A549 (cell line): ENCODE data around the gene PPP4C. TPM values are rescaled to one million over a fixed set of nuclear protein-coding genes. Genes with fewer than 3 reads are reported as not detected.

ENCODE experiments used
- ATAC-seq, 2 experiments: fragments of 200-7000 bp in 1 of 2; fragments of >200 bp in 1 of 2; cut with Nextera tagmentation in 1 of 2; cut with Tn5 transposase in 1 of 2; 3 replicates each; pipeline versions ENCODE4 v1.8.0 to v1.9.1; 2018 to 2020; ENCODE audit warnings: mild to moderate bottlenecking in 1 of 2, moderate library complexity in 1 of 2
- CTCF ChIA-PET: fragments of 300-600 bp; sonication (Branson Sonifier 250); formaldehyde crosslinking; extraction: SDS; loops from one replicate; lab custom pipeline; 2021; ENCODE audit warnings: antibody characterized with exemption, inconsistent platforms; lab: Yijun Ruan, JAX
- POLR2A ChIA-PET: fragments of 350-600 bp; formaldehyde crosslinking; extraction: SDS; loops from one replicate; lab custom pipeline; 2021; ENCODE audit warnings: antibody characterized with exemption, inconsistent platforms; lab: Yijun Ruan, JAX
- DNase-seq, 2 experiments: peaks; one replicate each; pipeline versions ENCODE4 v3.0.0 to v3.0.0-alpha.2; 2011 to 2016; ENCODE audit warnings: low read depth in 1 of 2, low spot score in 1 of 2
- FAIRE-seq: peaks from 2 replicates; lab custom pipeline; 2011; peaks lifted over from hg19 to GRCh38; lab: Jason Lieb, UNC
- H3K27ac ChIP-seq, 2 experiments: fragments of >200 bp; sonication (Bioruptor Twin); formaldehyde crosslinking; 3 replicates each; pipeline ENCODE4 v1.5.1; 2016 to 2017
- H3K4me1 ChIP-seq: fragments of >200 bp; sonication (Bioruptor Twin); formaldehyde crosslinking; 3 replicates; pipeline ENCODE4 v1.6.1; 2016
- H3K4me2 ChIP-seq: fragments of >200 bp; sonication (Bioruptor Twin); formaldehyde crosslinking; 3 replicates; pipeline ENCODE4 v1.6.1; 2016
- H3K4me3 ChIP-seq: fragments of >200 bp; sonication (Bioruptor Twin); formaldehyde crosslinking; 3 replicates; pipeline ENCODE4 v1.5.1; 2016
- H3K9me3 ChIP-seq: fragments of >200 bp; sonication (Bioruptor Twin); formaldehyde crosslinking; 3 replicates; pipeline ENCODE4 v1.6.1; 2016
- ATOH8 ChIP-seq: fragments of 250-450 bp; sonication (Bioruptor Pico); IDR thresholded peaks from 2 replicates; pipeline ENCODE4 v1.5.0; 2020; ENCODE audit warnings: low read depth, mild to moderate bottlenecking, moderate library complexity
- CBX2 ChIP-seq: fragments of 200-600 bp; sonication (generic); IDR thresholded peaks from 2 replicates; pipeline ENCODE4 v1.6.1; 2016; ENCODE audit warnings: low read depth, mild to moderate bottlenecking, borderline replicate concordance
- CHD2 ChIP-seq: fragments of 150-350 bp; IDR thresholded peaks from 2 replicates; pipeline ENCODE4 v1.6.1; 2014; ENCODE audit warnings: low read length; ENCODE audit not compliant: partially characterized antibody
- CHD4 ChIP-seq: fragments of 200-600 bp; sonication (generic); IDR thresholded peaks from 2 replicates; pipeline ENCODE4 v1.6.1; 2016; ENCODE audit warnings: antibody characterized with exemption, mild to moderate bottlenecking, borderline replicate concordance
- CTCF ChIP-seq: fragments of >200 bp; sonication (Bioruptor Twin); formaldehyde crosslinking; IDR thresholded peaks from 3 replicates; pipeline ENCODE4 v1.5.1; 2016
- EHF ChIP-seq: fragments of 250-450 bp; sonication (Bioruptor Pico); IDR thresholded peaks from 2 replicates; pipeline ENCODE4 v1.5.0; 2020; ENCODE audit warnings: mild to moderate bottlenecking
- FOSL2 ChIP-seq, 2 experiments: fragments of 450-650 bp in 1 of 2; fragments of >200 bp in 1 of 2; sonication (Bioruptor Twin) in 1 of 2; formaldehyde crosslinking; IDR thresholded peaks; 2 replicates each; pipeline versions ENCODE4 v1.5.0 to v1.6.1; 2016 to 2020; ENCODE audit warnings: mild to moderate bottlenecking in 1 of 2, moderate library complexity in 1 of 2
- HES2 ChIP-seq: fragments of >200 bp; sonication (Bioruptor Twin); formaldehyde crosslinking; IDR thresholded peaks from 2 replicates; pipeline ENCODE4 v1.6.1; 2016
- KDM1A ChIP-seq: fragments of 200-600 bp; sonication (generic); IDR thresholded peaks from 2 replicates; pipeline ENCODE4 v1.6.1; 2016; ENCODE audit warnings: low read depth, mild to moderate bottlenecking
- MAFK ChIP-seq: fragments of 450-650 bp; IDR thresholded peaks from 2 replicates; pipeline ENCODE4 v1.6.1; 2014; ENCODE audit not compliant: partially characterized antibody
- MAX ChIP-seq: IDR thresholded peaks from 2 replicates; pipeline ENCODE4 v1.6.1; 2012
- PHF8 ChIP-seq: fragments of 200-600 bp; sonication (generic); IDR thresholded peaks from 2 replicates; pipeline ENCODE4 v1.6.1; 2016; ENCODE audit warnings: low read depth, mild to moderate bottlenecking, antibody characterized with exemption, moderate library complexity, borderline replicate concordance
- RAD21 ChIP-seq, 2 experiments: fragments of >200 bp in 1 of 2; sonication (Bioruptor Twin) in 1 of 2; formaldehyde crosslinking in 1 of 2; IDR thresholded peaks in 1 of 2; conservative IDR thresholded peaks in 1 of 2; 2 replicates in 1 of 2; 3 replicates in 1 of 2; pipeline ENCODE4 v1.6.1; 2012 to 2018; ENCODE audit warnings: inconsistent platforms in 1 of 2
- SMC3 ChIP-seq: fragments of >200 bp; sonication (Bioruptor Twin); formaldehyde crosslinking; IDR thresholded peaks from 3 replicates; pipeline ENCODE4 v1.6.1; 2018; ENCODE audit warnings: inconsistent platforms
- ZFP36 ChIP-seq: fragments of 450-650 bp; IDR thresholded peaks from 2 replicates; pipeline ENCODE4 v1.6.1; 2014; ENCODE audit warnings: borderline replicate concordance; ENCODE audit not compliant: partially characterized antibody
- ZSCAN20 ChIP-seq: fragments of 250-450 bp; sonication (Bioruptor Pico); IDR thresholded peaks from 2 replicates; pipeline ENCODE4 v1.8.0; 2022; ENCODE audit warnings: mild to moderate bottlenecking, moderate library complexity
- WGBS: methylation state at CpG from one replicate; pipeline ENCODE4 v1.1.6; 2017; ENCODE audit errors: missing lambda C conversion rate; 5-methylcytosine and 5-hydroxymethylcytosine counted together
- polyA plus RNA-seq, 4 experiments: library from polyadenylated mRNA; depleted of rRNA in 3 of 4; stranded (reverse); fragments of >200 nt; fragmentation: RNase III in 1 of 4; extraction: RNeasy Plus Mini Kit Qiagen cat#74134 plus additional on column Dnase treatment in 1 of 4; gene quantifications; 2 replicates in 3 of 4; 3 replicates in 1 of 4; pipeline ENCODE4 v1.2.3, GENCODE V29; 2011 to 2017

Gene PPP4C
- polyA plus RNA-seq, 2 of the 4 experiments (the other 2 are of a cell fraction): 102 to 115 TPM

GRCh38 chr16:30110661-30111060 lies 34.9 kb downstream of the PPP4C start:
- H3K4me3 ChIP-seq: no peak overlapping the region
- 50% methylated on average over 7 of the region's 7 CpGs for WGBS
- DNase-seq (no peak), FAIRE-seq (no peak), ATAC-seq (no peak)
- TF ChIP-seq CHD2 (no peak), FOSL2 (IDR thresholded peaks at IDR 0.05) (no peak), FOSL2 (CRISPR knock-in tag; IDR thresholded peaks at IDR 0.05) (peak; percentile 41; the same call in 1 of the 2 replicates)
- H3K4me2 ChIP-seq: no peak overlapping the region
- no peaks in the 10 kb centered on the region for H3K9me3 ChIP-seq
- peaks cover 19% of the 10 kb centered on the region for H3K4me1 ChIP-seq
- no peak overlapping the region for H3K27ac ChIP-seq
- CTCF ChIA-PET: interaction anchor here (1.8 to 13.1 kb wide), 3 partner anchors 11 to 47 kb away, joined by 6 to 153 read pairs (median 16); partner anchors contain the start of genes TBX6 and YPEL3
- POLR2A ChIA-PET: no interaction called here

- H3K4me3 ChIP-seq: no peak overlapping the region
Measured at GRCh38 chr16:30112197-30113030, 36.6 kb downstream of the PPP4C start.

More at GRCh38 chr16:30112197-30113030, 36.6 kb downstream of the PPP4C start:
- peak; percentile 83 to 84 for DNase-seq
- Histone ChIP-seq H3K4me1 (peaks cover 19% of the 10 kb centered on the region), H3K4me2 (peak overlapping the region; percentile 31), H3K9me3 (no peaks in the 10 kb centered on the region), H3K27ac (peak overlapping the region; percentile 5 to 72; a peak in 3 of 6 replicates)
- ChIA-PET POLR2A (interaction anchor here (0.6 kb wide), 1 partner anchor 23 kb away, joined by 3 read pairs; no protein-coding TSS in a partner anchor), CTCF (interaction anchor here (0.6 to 13.1 kb wide), 31 partner anchors 9 to 516 kb away, joined by 3 to 153 read pairs (median 5); partner anchors contain the start of genes DCTPP1, MAPK3, TBX6 and YPEL3)
- no peak for TF ChIP-seq PHF8
- TF ChIP-seq RAD21 (conservative IDR thresholded peaks at IDR 0.05 in 1 of 2, IDR thresholded peaks at IDR 0.05 in 1 of 2): peak; percentile 84 to 85
- TF ChIP-seq KDM1A: no peak
- TF ChIP-seq CTCF: peak; percentile 83
- TF ChIP-seq CBX2: no peak
- TF ChIP-seq CHD4: no peak
- no peak for TF ChIP-seq ATOH8
- TF ChIP-seq SMC3: peak; percentile 76
- peak; percentile 42; the same call in 1 of the 2 replicates for TF ChIP-seq MAX
- no peak for TF ChIP-seq ZSCAN20 (CRISPR knock-in tag)
- TF ChIP-seq FOSL2 (IDR thresholded peaks at IDR 0.05): no peak
- TF ChIP-seq FOSL2 (CRISPR knock-in tag; IDR thresholded peaks at IDR 0.05): no peak
- no peak for TF ChIP-seq EHF (CRISPR knock-in tag)
- no peak for TF ChIP-seq ZFP36
- no peak for TF ChIP-seq CHD2
- TF ChIP-seq HES2: no peak
- TF ChIP-seq MAFK: no peak
- 39% methylated on average over 21 of the region's 29 CpGs for WGBS
- FAIRE-seq: no peak
- ATAC-seq: peak; percentile 86 to 91
